ENCODE results near the gene LRRC4C.
"Not testable (repeated sequence)": the region's sequence is repeated elsewhere in the genome, so short reads cannot be mapped to it uniquely, and the experiment has no call there.

LRRC4C gene

DNA sequence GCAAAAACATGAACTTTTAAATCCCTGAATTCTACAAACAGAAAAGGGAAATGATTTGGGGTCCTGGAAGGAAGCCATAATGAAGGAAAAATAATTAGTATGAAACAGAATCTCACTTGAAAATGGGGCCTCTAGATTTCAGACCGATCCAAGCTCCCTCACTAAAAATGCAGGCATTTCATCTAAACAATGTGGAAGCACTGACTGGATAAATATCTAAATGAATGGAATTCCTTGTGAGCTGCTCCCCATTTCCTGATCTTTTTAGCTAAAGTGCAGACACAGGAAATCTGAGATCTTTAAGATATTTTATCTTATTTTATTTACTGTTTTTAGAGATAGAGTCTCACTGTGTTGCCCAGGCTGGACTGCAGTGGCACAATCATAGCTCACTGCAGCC, 1255.8 kb downstream of the LRRC4C start:
- no peak for DNase-seq

DNA sequence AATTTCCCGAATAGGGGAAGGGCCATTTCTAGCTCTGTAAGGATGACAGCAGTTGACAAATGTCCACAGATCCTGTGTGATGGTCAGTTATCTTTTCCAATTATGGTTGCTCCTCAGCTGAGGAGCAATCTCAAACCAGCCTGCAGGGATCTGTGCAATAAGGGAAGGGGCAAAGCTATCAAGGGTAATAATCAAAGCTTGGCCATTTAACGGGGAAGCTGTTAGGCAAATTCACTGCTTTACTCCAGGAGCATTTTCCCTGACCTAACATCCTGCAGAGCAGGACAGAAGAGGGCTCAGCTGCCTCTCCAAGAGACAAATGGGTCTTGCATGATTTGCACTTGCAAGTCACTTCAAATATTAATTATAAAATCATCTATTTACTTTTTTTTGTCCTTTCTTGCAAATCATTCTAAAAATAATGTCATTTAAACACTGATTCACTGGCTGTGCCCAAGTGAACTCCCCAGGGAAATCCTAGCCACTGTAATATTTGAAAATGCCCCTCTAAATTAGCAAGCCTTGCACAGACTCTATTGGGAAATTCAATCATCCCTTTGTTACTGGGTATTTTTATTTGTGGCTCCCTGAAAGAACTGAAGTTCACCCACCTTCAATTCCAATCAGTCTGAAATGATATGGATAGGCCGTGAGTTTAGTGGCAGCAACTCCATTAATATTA, 1256.7 kb downstream of the LRRC4C start:
- no peak for DNase-seq

DNA sequence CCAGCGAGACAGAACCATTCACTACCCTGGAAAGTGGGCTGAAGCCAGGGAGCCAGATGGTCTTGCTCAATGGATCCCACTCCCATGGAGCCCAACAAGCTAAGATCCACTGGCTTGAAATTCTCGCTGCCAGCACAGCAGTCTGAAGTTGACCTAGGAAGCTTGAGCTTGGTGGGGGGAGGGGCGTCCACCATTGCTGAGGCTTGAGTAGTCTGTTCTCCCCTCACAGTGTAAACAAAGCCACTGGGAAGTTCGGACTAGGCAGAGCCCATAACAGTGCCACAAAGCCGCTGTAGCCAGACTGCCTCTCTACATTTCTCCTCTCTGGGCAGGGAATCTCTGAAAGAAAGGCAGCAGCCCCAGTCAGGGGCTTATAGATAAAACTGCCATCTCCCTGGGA, 1266.9 kb downstream of the LRRC4C start:
- DNase-seq = not testable (repeated sequence)

DNA sequence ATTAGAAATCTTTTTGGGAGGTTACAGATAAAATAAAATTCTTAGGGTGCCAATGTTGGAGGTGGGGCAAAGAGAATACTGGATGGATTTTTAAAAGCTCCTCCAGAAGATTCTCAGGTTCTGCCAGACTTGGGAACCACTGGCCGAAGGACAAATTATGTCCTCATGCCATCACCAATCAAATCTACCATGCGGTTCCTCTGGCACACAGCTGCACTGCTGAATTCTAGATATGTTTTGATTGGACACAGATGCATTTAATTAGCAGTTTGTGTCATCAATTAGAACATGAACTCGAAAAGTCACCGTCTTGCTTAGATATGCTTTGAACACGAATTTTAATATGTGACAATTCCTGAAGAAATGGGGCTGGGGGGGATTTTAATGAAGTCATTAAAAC, 1269.2 kb downstream of the LRRC4C start:
- DNase-seq = no peak

DNA sequence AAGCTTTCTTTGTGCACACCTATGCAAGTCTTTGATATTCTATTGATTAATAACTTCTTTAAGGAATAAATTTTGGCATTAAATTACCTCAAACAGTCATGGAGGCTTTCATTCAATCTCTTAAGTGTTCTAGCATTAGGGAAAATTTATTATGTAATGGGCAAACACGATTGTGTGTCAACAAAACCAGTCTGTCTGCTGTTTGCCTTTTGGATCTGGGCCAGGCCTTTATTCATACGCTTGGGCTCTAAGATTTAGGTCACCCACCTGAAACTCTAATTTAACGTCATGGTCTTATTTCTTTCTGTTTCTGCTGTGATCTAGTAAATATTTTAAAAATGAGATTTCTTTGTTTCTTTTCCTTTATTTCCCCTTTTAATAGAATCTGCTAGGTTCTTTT, 1270.6 kb downstream of the LRRC4C start:
- DNase-seq = no peak

DNA sequence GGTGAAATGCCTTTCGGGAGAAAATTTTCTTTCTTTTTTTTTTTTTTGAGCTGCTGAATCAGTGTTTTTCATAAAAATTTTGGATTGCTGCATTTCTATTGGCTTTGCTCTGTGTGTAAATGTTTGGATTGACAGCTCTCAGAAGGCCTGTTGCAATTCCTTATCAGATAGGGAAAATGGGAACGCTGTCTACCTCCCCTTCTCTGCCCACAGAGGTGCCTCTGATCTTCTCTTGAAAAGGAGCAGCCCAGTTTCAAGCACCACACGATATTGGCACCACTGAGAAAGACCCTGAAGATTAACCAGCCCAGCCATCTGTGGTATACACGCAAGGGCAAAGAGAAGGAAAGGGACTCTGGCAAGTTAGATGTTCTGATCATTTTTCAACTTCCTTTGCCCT, 1272.2 kb downstream of the LRRC4C start:
- DNase-seq = no peak

DNA sequence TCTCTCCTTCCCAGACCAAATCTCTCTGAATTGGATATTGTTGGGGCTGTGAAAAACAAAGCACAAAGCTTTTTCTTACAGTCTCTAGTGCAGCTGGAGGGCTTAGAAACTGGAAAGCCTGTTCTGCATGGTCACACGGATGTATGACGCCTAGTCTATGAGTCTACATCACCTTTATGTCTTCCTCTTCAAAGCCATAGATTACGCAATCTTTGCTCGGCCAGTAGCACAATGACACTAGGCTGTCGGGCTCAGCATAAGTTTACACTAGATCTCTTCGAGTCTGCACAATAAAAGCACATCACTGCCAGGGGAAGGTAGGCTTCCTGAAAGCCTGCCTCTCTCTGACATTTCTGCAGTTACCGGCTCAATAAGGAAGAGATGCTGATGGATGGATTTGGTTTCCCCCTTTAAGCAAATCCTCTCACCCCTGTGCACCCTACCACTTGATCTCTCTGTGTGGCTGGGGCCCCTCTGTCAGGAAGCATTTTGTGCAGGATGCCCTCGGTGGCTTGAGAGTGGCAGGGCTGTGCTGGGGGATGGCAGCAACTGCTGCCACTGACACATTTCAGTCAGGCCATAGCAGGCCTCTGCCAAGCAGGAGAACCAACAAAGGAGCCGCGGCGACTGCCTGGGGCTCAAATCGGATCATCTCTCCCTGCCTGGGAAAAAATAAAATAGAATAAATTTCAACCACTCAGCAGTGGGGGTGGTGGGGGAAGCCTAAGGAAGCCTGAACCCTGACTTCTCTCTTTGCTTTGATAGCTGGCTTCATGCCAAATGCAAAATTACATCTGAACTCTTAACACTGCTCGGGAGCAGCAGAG, 1272.8 kb downstream of the LRRC4C start:
- DNase-seq = no peak

DNA sequence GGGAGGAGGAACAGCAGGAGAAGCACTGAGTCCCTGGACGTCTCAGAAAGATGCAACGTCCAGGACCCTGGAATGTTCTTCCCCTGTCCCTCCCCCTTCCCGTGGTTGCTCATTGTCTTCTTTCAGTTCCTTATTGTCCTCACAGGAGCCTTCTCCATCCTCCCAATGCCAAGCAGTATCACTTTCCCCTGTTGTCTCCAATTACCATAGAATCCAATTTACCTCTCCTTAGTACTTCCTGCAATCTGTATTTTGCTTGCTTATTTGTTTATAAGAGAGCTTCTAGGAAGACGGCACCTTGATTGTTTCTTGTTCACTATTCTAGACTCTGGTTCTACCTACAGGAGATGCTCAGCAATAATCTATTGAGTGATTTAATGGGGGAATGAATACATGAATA, 1273.7 kb downstream of the LRRC4C start:
- no peak for DNase-seq

DNA sequence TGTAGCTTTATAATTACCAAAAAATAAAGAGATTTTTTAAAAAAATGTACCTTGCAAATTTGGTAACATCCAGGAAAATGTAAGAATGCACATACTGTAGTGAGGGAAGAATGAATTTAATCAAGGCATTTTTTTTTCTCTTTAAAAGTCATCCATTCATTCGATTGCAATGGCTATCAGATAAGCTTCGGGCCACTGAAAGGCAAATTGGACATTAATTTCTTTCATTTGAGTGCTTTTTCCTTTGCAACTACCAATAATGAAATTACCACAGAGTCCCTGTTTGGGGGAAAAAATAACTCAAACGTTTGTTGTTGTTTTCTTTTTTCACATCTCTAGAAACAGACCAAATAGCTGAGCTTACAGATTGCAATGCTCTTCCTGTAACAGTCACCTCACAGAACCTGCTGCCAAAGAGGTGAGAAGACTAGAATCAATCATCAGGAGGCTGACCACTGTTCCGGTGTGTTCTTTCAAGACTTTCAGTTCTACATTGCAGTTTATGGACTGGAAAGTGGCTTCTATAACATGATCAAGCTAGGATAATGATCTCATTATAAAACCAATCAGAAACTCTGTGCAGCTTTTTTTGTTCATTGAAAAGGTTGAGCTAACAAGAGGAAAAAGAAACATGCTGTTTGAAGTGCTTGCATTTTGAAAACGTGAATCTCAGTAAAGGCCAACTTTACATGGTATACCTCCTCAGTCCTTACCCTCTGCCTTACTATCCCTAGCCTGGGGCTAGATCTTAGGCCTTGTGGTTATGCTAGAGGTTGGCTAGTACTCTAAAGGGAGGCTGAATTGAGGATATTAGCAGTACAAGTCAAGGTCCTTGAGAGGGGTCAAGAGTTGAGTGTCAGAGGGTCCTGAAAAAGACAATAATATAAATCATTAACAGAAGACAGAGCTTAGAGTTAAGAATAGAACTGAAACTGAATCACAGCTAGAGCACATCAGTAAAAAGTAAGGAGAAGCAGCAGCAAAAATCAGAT, 1276.1 kb downstream of the LRRC4C start:
- DNase-seq = no peak

DNA sequence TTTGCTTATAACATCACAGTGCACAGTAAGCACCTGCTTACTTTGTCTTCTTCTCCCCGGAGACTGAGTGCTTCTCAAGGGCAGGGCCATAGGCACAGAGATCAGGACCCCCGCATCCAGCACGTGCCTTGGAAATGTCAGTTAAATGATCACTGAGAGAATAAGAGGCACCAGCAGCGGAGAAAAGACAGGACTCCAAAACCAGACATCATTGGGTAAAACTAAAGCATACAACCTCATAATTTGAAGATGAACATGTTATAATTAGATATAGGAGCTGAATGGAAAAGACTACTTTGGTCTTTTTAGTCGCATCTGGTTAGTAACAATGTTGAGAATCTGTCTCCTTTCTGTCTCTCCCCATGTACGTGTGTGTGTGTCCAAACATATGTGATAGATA, 1279.9 kb downstream of the LRRC4C start:
- no peak for DNase-seq

DNA sequence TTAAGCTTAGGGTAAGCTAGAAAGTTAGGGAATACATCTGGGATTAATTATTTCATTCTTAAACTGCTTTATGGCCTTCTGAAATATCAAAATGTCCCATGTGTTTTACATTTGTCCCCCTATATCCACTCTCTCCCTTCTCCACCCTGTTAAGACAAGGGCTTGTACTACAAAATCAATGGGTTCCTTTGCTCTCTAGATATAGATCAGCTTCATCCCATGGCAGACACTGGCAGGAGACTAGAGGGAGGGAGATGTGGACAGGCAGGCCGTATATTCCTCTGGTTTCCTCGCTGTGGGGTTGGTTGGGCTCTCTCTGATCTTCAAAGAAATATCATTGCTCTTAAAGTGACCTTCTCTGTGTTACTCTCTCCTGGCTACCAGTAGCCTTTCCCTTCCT, 1281.0 kb downstream of the LRRC4C start:
- no peak for DNase-seq

DNA sequence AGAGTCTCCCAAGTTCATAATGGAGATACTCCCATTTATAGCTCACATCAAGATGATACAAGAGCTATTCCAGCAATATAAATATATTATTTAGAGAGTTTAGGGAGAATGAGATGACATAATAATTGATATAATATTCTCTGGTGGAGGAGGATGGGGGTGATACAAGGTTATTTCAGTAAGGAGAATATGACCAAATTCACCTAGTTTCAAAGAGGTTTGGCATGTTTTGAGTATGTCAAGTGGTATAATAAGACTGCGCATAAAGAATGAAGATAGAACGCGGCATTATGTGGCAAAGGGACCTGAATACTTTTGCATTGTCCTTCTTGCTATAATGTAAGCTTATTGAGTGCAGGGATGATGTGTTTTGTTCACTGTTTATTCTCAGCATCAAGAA, 1283.5 kb downstream of the LRRC4C start:
- DNase-seq = no peak

DNA sequence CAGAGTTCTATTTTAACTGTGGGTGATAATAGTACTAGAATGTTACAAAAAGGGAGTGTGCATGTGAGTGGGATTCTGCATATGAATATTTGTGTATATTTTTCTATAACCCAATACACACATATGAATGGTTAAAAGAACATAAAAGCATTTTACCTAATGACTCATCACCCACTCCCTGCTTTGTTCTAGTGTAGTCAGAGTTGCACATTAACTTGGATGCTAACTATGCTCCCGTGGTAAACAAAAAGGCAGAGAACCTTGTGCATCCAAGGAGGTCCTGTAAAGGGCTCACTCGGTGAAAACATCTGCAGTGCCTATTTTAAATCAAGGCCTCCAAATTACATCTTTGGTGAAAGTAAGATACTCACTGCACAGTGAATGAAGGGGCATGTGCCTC, 1289.4 kb downstream of the LRRC4C start:
- DNase-seq = no peak

DNA sequence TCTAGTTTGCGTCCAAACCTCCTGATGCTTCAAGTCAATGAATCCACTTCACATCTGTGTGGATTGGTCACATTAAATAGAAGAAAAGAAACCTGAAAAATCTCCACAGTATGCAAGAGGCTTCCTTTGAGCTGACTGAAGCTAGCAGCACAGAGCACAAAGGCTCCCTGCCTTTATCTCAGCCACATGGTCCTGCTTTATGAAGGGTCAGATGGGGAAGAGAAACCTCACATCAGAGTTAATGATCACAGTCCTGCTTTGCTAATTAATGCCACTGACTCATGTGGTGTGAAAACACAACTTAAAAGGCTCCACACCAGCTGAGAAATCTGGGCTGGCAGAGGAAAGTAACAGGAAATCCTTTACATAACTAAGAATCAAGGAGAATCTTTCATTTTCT, 1291.0 kb downstream of the LRRC4C start:
- DNase-seq = no peak

DNA sequence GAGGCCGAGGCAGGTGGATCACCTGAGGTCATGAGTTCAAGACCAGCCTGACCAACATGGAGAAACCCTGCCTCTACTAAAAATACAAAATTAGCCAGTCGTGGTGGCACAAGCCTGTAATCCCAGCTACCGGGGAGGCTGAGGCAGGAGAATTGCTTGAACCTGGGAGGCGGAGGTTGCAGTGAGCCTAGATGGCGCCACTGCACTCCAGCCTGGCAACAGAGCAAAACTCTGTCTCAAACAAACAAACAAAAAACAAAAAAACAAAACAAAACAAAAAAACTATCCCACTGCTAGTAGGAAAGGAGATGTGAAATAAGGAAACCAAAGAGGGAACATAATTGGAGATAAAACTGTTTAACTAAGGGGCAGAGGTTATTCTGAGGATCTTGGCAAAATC, 1291.6 kb downstream of the LRRC4C start:
- not testable (repeated sequence) for DNase-seq

DNA sequence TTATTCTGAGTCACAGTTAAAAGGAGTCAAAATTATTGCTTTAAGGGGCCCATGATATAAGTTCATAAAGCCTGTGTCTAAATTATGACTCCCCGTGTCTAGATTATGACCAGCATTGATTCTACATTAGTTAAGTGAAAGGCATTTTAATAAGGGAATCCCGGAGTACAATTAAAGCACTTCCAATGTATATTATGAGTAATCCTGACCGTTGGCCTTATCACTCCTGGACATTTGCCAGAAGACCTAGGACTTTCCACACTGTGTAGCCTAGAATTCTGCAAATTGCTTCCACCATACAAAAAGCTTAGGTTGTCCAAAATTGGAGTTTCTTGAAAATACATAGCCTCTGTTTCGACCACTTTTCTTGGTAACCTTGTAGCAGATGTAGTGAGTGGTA, 1292.6 kb downstream of the LRRC4C start:
- DNase-seq = no peak

DNA sequence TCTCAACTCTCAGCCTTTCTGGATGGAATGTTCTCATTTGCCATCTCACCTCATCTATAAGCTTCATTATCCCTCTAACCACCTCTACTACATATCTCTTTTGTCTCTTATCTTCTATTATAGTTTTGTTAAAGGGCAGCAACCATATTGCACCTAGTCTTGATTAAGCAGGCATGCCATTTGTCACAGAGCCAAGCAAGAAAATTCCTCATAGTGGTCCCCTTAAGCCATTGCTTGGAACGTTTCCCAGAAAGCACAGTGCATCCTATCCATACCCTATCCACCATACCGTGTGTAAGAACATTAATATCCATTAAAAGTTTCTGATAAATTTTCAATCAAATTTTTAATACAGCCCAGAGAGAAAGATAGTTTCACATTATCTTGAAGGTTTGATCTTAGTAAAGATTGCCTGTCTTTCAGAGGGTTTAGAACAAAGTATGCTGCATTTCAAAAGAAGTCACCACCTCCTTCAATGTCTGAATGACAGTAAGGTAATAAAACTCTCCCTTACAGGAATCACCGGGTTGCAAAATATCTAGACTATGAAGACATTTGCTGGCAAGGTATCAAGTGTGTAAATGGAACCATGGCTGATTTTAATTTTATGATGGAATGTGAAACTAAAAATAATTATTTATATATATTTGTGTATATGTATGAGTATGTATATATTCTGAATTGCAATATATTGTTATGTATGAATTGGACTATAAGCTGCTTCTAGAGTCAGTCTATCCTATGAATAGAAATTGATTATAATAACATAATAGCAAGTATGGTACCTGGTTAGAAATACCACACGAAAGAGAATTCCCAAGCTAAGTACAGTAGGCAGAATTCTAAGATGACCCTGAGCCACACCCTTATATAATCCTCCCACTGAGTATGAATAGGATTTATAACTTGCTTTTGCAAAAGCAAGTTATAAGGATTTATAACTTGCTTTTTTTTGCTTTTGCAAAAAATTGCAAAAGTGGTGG, 1296.3 kb downstream of the LRRC4C start:
- no peak for DNase-seq

DNA sequence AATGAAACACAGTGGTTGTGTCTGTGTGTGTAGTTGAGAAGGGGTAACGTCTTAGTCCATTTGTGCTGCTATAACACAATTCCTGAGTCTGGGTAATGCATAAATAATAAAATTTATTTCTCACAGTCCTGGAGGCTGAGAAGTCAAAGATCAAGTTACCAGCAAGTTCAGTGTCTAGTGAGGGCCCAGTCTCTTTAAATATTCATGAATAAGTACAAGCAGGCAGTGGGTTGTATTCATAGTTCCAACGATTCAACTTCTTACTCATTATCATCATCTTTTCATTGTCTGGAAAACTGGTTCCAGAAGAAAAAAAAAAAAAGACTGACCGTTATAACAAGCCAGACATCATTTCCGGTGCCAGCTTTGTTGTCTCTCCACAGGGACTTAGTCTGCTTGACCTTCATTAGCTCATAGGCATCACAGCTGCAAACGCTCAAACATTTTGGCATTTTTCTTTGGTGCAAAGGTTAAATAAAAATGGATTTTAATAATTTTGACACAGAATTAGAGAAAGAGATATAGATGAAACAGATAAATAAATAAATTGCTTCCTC, 1297.5 kb downstream of the LRRC4C start:
- no peak for DNase-seq

DNA sequence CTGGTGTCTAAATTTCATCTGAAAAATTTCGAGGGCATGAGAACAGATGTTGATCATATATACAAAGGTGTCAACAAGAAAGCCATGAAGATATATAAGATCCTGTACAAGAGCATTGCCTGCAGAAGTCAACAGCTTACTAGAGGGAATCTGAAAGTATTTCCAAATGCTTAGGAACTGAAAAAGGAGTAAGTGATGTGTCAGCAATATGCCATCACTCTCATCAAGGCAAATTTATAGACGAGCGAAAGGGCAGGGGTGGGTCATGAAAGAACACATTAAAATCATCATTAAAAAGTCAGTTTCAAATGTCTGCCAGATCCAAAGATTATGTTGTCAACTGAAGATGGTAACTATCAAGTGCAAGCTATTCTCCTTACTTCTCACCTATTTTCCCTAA, 1299.0 kb downstream of the LRRC4C start:
- no peak for DNase-seq

DNA sequence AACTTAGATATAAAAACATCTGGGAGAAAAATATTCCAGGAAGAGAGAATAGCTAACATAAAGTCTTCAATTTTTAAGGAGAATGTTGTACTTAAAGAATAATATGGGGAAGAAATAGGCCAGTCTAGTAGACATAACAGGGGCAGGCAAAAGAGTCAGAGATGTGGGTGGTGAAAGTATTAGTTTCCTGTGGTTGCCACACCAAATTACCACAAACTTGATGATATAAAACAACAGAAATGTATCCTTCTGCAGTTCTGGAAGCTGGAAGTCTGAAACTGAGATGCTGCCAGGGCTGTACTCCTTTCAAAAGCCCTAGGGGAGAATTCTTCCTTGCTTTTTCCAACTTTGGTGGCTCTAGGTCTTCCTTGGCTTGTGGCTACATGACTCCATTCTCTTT, 1309.7 kb downstream of the LRRC4C start:
- no peak for DNase-seq

DNA sequence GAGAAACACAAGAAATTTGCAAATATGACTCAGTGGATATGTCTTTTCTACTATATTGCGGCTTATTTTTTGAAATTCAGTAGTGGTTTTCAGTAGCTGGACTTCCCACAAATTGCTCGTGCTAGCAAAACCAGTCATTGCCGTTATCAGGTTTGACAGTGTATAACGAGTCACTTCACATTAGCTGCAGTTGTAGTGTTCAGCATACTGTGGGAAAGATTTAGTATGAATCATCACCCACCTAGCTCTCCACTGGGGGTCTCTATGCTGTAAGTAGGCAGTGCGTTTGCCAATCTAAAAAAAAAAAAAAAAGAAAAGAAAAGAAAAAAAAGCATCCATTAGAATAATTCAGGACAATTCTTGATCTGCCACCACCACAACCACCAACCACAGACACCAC, 1318.9 kb downstream of the LRRC4C start:
- DNase-seq = no peak

DNA sequence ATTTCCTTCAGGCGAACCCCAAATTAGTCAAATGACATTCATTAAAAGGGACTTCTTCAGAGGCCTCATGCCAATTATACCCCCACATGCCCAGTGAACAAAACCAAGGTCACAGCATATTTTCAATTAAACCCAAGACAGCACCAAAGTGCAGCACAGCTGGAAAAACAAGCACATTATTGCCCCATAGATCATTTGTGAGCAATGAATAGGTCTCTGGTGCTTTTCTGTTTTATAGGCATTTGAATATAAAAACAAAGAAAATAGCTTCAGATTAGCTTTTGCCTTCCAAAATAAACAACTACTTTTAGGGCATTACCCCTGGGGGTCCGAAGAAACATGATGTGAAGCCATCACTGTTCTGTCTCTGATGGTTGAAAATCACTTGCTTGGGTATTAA, 1319.9 kb downstream of the LRRC4C start:
- DNase-seq = no peak

All from NCI-H1930 (cell line).